ENCODE results near the gene RGPD8. TPM values are rescaled to one million over a fixed set of nuclear protein-coding genes. Genes with fewer than 3 reads are reported as not detected.
A peak's percentile ranks its signal among the peaks of the same experiment; 100 is the strongest.
"Not testable (repeated sequence)": the region's sequence is repeated elsewhere in the genome, so short reads cannot be mapped to it uniquely, and the experiment has no call there.

The RGPD8 gene
- total RNA-seq, 3 donors from 2014 or later, result 7.5 to 18.8 (median 13.9) TPM

DNA sequence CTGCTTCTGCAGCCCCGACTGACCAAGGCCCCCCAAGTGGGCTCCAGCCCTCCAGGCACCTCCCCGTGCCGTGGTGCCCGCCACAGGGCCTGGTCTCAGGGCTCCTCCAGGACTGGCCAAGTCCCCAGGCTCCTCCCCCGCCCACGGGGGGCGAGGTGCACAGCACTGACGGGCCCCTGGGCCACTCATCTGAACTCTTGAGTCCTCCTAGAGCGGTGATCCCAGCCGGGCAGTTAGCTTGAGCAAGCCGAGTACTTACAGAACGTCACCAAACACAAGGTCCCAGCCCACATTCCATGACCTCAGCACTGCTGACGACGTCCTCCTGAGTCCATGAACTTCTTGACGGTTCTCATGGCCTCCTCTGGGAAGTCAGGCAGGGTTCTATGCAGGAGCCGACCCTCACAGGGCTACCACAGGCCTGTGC, 4.0 kb upstream of the RGPD8 start:
- DNase-seq; ATAC-seq; H3K36me3 ChIP-seq (ENCODE audit: low read depth); H3K9me3 ChIP-seq; intact Hi-C loops (cut with DNase I, micrococcal nuclease); H3K4me3 ChIP-seq; H3K4me1 ChIP-seq (ENCODE audit: low read depth): not testable (repeated sequence)

DNA sequence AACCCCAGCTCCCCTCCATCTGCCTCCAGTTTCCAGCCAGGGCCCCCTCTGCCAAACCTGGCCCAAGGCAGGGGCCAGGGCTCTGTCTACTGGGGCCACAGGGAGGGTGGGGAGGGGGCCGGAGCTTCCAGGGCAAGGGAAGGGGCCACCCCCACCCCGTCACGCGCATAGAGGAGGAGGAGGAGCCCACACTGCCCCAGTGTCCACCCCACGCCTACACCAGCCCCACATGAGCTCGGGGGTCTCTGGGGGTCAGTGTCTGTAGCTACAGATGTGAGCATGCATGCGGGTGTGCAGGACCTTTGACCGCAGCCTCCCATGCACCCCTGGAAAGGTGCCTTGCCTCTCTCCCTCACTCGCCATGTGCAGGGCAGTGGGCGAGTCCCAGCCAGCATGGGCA, 3.5 kb upstream of the RGPD8 start:
- H3K4me3 ChIP-seq; H3K4me1 ChIP-seq (ENCODE audit: low read depth); H3K9me3 ChIP-seq; ATAC-seq; H3K36me3 ChIP-seq (ENCODE audit: low read depth); intact Hi-C loops (cut with DNase I, micrococcal nuclease); DNase-seq: not testable (repeated sequence)

DNA sequence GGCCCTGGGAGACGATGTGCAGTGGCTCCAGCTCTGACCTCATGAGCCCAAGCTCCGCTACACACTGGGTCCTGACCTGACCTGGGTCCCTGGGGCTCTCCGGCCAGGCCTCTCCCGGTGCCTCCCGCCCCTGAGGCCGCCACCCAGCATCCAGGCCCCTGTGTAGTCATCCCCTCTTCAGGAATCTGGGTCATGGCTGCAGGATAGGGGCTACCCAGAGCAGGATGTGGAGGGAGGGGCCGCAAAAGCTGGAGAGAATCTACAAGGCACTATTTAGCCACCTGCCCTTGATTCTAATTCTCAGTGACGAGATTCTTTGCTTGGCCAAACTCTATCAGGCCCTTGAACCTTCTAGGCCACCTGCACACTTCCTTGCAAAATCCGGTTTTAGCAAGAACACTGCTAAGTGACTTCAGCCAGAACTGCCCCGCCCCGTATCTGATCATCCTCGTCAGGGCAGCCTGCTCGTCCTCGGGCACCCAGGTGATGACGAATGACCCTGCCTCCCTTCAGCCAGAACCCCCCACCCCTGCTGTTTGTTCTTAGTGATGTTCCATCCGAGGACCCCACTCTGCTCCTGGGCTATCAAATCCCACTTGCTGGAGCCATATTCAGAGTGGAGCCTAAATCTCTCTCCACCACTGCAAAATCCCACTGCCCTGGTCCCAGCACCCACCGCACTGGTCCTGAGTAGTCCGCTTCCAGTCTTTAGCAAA, 2.4 kb upstream of the RGPD8 start:
- ATAC-seq, result peak; percentile 19
- H3K9me3 ChIP-seq; H3K4me1 ChIP-seq (ENCODE audit: low read depth); intact Hi-C loops (cut with DNase I, micrococcal nuclease); DNase-seq; H3K4me3 ChIP-seq; H3K36me3 ChIP-seq (ENCODE audit: low read depth): not testable (repeated sequence)

DNA sequence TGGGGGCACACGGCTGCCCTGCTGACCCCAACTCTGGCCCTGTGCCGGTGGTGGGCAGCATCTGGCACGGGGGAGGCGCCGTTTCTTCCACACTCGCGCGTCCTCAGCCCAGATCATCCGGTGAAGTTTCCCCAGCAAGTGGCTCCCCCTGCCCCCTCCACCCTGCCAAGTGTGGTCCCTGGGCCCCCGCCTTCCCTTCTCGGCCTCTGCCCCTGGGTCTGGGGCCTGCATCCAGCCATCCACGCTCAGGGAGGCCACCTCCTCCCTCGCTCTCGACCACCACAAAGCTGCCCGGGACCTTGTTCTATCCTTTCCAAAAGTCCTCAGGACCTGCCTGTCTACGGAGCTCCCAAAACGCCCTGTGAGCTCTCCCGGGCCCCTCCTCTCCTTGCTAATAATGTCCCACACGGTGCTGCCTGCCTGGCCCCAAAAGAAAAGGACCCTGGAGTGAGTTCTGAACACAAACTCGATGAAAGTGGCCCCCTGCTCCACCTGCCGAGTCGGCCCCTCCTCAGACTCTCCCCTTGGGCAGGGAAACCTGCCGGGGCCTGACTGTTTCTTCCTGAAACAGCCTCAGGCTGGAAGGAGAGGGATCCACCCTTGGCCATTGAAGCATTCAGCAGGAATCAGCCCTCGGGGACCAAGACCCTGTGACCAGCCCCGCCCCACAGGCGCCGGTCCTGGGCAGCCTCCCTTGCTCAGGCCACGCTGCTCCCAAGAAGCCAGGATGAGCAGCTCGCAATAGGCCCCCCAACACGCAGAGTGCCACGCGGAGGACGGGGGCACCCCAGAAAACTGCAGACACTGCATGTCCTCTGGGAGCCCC, 1.7 kb upstream of the RGPD8 start:
- H3K36me3 ChIP-seq (ENCODE audit: low read depth); ATAC-seq; DNase-seq; intact Hi-C loops (cut with DNase I, micrococcal nuclease); H3K4me1 ChIP-seq (ENCODE audit: low read depth); H3K4me3 ChIP-seq; H3K9me3 ChIP-seq: not testable (repeated sequence)

- intact Hi-C loops (cut with DNase I, micrococcal nuclease), result no loop called here
- no peak for DNase-seq
- no peaks in the 10 kb centered on the region for H3K4me1 ChIP-seq (ENCODE audit: low read depth)
- no peaks in the 10 kb centered on the region for H3K9me3 ChIP-seq
- H3K36me3 ChIP-seq (ENCODE audit: low read depth), result no peaks in the 10 kb centered on the region
- ATAC-seq, result no peak
- TF ChIP-seq, protein P1, sequence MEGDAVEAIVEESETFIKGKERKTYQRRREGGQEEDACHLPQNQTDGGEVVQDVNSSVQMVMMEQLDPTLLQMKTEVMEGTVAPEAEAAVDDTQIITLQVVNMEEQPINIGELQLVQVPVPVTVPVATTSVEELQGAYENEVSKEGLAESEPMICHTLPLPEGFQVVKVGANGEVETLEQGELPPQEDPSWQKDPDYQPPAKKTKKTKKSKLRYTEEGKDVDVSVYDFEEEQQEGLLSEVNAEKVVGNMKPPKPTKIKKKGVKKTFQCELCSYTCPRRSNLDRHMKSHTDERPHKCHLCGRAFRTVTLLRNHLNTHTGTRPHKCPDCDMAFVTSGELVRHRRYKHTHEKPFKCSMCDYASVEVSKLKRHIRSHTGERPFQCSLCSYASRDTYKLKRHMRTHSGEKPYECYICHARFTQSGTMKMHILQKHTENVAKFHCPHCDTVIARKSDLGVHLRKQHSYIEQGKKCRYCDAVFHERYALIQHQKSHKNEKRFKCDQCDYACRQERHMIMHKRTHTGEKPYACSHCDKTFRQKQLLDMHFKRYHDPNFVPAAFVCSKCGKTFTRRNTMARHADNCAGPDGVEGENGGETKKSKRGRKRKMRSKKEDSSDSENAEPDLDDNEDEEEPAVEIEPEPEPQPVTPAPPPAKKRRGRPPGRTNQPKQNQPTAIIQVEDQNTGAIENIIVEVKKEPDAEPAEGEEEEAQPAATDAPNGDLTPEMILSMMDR (IDR thresholded peaks at IDR 0.05), result no peak
- H3K4me3 ChIP-seq, result no peak overlapping the region
These were observed 686 bp upstream of the RGPD8 start for GRCh38 chr2:112433932-112434730.

DNA sequence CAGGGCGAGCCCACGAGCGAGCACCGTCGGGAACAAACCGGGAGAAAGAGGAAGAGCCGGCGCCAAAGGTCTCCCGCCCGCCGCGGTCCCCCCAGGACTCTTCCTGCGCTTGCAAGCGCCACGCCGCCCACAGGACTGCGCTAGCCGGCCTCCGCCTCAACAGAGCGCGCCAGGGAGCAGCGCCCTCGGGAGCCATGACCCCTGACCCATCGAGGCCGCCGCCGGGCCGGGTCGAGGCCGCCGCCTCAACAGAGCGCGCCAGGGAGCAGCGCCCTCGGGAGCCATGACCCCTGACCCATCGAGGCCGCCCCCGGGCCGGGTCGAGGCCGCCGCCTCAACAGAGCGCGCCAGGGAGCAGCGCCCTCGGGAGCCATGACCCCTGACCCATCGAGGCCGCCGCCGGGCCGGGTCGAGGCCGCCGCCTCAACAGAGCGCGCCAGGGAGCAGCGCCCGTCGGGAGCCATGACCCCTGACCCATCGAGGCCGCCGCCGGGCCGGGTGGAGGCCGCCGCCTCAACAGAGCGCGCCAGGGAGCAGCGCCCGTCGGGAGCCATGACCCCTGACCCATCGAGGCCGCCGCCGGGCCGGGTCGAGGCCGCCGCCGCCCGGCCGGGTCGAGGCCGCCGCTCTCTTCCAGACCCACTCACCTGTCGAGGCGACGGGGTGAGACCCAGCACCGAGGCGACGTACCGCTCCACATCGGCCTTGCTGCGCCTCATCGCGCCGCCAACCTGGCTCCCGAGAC, 538 bp downstream of the RGPD8 start:
- H3K9me3 ChIP-seq; ATAC-seq; H3K36me3 ChIP-seq (ENCODE audit: low read depth); H3K4me1 ChIP-seq (ENCODE audit: low read depth); intact Hi-C loops (cut with DNase I, micrococcal nuclease): not testable (repeated sequence)
- H3K4me3 ChIP-seq, result peak overlapping the region; percentile 28
- DNase-seq, result peak; percentile 27 to 62 (median 51)

- H3K4me1 ChIP-seq (ENCODE audit: low read depth); H3K36me3 ChIP-seq (ENCODE audit: low read depth); intact Hi-C loops (cut with DNase I, micrococcal nuclease); ATAC-seq; H3K9me3 ChIP-seq; DNase-seq: not testable (repeated sequence)
- peak overlapping the region; percentile 6 for H3K4me3 ChIP-seq
These were observed 1.1 kb downstream of the RGPD8 start for GRCh38 chr2:112432390-112432734.

- H3K9me3 ChIP-seq; H3K36me3 ChIP-seq (ENCODE audit: low read depth); intact Hi-C loops (cut with DNase I, micrococcal nuclease); H3K4me1 ChIP-seq (ENCODE audit: low read depth); H3K4me3 ChIP-seq; ATAC-seq: not testable (repeated sequence)
- peak in 1 of 3 donors; percentile 27 for DNase-seq
These were observed 1.7 kb downstream of the RGPD8 start for GRCh38 chr2:112431587-112432295.

DNA sequence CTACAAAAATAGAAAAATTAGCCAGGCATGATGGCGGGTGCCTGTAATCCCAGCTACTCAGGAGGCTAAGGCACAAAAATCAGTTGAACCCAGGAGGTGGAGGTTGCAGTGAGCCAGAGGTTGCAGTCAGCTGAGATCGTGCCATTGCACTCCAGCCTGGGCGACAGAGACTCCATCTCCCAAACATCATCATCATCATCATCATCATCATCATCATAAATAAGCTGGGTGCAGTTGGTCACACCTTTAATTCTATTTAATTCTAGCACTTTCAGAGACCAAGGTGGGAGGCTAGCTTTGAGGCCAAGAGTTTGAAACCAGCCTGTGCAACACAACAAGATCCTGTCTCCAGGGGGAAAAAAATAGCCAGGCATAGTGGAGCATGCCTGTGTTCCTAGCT, 8.9 kb downstream of the RGPD8 start:
- H3K36me3 ChIP-seq (ENCODE audit: low read depth); intact Hi-C loops (cut with DNase I, micrococcal nuclease); DNase-seq; H3K9me3 ChIP-seq; H3K4me3 ChIP-seq; H3K4me1 ChIP-seq (ENCODE audit: low read depth); ATAC-seq: not testable (repeated sequence)

DNA sequence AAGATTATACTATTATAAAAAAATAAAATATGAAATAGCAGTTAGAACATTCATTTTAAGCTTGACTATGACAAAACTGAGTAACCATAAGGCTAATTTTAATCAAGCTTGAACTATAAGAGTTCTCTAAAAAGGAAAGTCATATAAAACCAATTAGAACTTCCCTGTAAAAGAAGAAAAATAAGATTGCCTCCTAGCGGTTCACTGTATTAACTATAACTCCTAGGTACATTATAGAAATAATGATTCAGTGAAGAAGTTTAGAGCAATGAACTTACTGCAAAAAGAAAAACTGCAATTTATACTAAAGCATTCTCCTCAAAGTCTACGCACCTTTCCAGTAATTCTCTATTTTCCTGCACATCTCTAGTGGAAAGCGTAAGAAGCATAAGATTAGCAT, 16.6 kb downstream of the RGPD8 start:
- H3K4me1 ChIP-seq (ENCODE audit: low read depth); intact Hi-C loops (cut with DNase I, micrococcal nuclease); H3K4me3 ChIP-seq; H3K36me3 ChIP-seq (ENCODE audit: low read depth); DNase-seq; ATAC-seq; H3K9me3 ChIP-seq: not testable (repeated sequence)

DNA sequence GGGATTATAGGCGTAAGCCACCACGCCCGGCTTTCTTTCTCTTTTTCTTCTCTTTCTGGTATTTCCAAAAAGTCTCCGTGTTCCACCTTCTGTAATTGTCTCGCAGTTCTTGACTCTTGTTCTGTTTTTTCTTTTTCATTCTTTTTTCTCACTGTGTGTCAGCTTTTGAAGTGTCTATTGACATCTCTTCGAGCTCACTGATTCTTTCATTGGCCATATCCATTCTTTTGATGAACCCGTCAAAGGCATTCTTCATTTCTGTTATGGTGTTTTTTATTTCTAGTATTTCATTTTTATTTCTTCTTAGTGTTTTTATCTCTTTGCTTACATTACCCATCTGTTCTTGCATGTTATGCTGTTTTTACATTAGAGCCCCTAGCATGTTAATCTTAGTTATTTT, 73.4 kb downstream of the RGPD8 start:
- DNase-seq; intact Hi-C loops (cut with DNase I, micrococcal nuclease); ATAC-seq; H3K4me3 ChIP-seq; H3K36me3 ChIP-seq (ENCODE audit: low read depth); H3K4me1 ChIP-seq (ENCODE audit: low read depth): not testable (repeated sequence)
- peaks cover 11% of the 10 kb centered on the region for H3K9me3 ChIP-seq

DNA sequence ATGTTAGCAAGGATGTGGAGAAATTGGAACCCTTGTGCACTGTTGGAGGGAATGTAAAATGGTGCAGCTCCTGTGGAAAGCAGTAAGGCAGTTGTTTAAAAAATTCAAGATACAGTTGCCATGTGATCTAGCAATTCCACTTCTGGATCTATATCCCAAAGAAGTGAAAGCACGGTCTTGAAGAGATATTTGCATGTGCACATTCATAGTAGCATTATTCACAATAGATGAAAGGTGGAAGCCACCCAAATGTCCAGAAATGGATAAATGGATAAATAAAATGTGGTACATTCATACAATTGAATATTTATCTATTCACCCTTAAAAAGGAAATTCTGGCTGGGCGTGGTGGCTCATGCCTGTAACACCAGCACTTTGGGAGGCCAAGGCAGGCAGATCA, 79.1 kb downstream of the RGPD8 start:
- H3K4me1 ChIP-seq (ENCODE audit: low read depth); DNase-seq; H3K4me3 ChIP-seq; H3K9me3 ChIP-seq; intact Hi-C loops (cut with DNase I, micrococcal nuclease); H3K36me3 ChIP-seq (ENCODE audit: low read depth); ATAC-seq: not testable (repeated sequence)
